Amygdala (tissue), 56 donors: Measurements from ENCODE around the gene PLCL1.

ENCODE experiments used
- DNase-seq, 56 donors: peaks; one replicate each; lab custom pipeline; 2025; lab: John Stamatoyannopoulos, UW

PLCL1 gene

GRCh38 chr2:197879812-197880408, 75.5 kb downstream of the PLCL1 start:
- no peak for DNase-seq

GRCh38 chr2:197883354-197884032, 79.1 kb downstream of the PLCL1 start:
- no peak for DNase-seq

DNA sequence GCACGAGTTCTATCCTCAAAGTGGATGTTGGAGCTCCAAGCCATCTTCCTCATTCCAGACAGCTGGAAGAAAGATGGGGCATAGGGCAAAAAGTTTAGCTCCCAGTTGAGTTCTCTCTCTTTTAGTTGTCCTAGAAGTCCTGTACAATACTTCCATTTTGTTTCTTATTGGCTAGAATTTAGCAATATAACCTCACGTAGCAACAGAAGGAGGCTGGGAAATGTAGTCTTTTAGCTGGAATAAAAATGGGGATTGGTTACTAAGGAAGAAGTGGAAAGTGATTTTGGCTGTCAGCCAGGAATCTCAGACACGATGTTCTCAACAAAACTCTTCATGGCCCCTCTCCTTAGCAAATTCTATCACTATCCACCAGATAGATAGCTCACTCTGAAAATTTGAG, 79.9 kb downstream of the PLCL1 start:
- DNase-seq, result no peak

DNA sequence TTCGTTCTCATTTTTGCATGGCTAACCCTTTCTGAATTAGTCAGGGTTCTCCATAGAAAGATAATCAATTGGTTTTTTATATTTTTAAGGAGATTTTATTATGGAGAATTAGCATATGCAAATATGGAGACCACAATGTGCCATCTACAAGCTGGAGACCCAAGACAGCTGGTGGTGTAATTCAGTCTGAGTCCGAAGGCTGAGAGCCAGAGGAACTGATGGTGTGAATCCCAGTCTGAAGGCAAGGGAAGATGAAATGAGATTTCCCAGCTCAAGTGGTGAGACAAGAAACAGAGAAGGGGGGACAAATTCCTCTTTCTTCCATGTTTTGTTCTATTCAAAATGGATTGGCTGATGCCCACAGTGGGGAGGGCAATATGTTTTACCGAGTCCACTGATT, 80.7 kb downstream of the PLCL1 start:
- no peak for DNase-seq

DNA sequence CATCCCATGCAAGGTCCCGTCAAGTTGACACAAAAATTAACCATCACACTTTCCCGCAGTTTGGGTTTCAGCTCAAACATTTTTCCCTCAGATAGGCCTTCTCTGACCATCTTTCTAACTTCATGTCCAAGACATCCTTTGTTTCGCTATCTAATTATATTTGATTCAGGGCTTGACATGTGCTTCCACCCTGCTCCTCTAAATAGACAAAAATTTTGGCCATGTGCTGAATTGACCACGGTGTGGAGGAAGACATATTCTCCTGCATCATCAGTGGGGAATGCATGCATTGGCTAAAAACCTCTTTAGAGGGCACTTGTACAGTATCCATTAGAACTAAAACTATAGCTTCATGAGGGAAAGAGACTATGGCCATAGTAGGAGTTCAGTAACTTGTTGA, 81.2 kb downstream of the PLCL1 start:
- no peak for DNase-seq

- no peak for DNase-seq
These were observed 83.9 kb downstream of the PLCL1 start for GRCh38 chr2:197888321-197888720.

- DNase-seq, result peak in 2 of 56 donors; percentile 5 to 14
These were observed 84.6 kb downstream of the PLCL1 start for GRCh38 chr2:197889041-197889440.

DNA sequence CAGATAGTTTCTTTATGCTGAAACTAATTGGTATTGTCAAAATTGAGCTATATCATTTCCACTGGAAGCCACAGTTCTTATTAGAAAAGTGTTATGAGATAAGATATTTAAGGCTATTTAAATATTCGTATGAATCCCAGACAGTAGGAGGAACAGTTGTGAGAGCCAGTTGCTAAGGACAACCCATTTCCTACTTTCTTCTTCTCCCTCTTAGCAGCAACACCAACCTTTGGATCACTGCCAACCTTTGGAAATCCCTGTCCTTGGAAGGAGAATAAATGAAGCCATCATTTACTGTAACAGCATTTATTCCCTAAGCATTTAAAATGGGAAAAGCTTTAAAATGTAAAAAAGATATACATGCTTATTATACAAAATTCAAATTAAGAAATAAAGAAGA, 85.8 kb downstream of the PLCL1 start:
- DNase-seq, result peak in 1 of 56 donors; percentile 6

DNA sequence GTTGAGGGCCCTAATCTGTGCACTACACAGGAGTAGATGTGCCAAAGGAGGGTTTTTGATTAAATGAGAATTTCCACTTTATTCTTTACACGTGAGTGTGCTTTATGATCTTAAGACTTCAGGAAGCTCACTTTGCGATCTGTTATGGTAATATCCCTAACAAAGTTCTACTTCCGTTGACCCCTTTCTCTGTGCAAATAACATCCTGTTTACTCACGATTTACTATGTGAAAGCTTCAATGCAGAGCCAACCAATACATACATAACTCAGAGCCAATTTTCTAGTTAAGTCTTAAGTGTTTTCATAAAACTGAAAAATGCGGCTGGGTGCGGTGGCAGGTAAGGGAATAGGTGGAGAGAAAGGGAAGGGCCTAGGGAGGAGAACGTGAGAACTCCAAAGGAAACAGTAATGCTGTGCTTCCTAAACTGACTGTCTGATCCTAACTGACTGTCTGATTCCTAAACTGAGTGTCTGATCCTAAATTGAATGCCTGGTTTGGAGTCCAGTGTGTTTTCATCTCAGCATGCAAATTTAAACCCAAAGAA, 87.6 kb downstream of the PLCL1 start:
- no peak for DNase-seq

DNA sequence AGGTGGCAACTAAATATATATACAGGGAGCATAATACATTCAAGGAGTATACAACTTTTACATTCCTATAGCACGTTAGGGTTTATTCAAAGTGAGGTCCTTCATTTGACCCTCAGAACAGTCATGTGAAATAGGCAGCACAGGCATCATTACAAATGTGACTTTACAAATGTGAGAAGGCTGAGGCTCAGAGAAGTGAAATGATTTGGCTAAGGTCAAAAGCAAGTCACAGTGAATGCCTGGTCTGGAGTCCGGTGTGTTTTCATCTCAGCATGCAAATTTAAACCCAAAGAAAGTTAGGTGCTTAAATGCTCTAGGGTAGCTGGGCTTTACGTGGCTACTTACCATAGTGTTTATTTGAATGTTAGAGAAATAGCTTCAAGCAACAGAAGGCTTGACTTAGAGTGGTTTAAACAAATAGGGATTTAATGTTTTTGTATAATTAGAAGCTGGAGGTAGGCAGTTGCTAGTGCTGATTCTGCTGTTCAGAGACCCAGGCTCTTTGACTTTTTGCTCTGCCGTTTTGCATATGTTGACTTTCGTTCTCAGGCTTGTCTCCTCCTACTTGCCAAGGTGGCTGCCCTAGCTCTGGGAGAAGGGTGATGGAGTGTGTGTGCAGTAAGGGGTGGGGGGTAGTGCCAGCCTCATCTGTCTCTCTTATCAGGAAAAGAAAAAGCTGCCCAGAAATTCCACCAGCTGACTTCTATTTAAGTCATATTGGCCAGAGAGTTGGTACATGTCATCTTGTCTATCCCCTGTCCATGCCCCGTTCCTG, 89.2 kb downstream of the PLCL1 start:
- no peak for DNase-seq

DNA sequence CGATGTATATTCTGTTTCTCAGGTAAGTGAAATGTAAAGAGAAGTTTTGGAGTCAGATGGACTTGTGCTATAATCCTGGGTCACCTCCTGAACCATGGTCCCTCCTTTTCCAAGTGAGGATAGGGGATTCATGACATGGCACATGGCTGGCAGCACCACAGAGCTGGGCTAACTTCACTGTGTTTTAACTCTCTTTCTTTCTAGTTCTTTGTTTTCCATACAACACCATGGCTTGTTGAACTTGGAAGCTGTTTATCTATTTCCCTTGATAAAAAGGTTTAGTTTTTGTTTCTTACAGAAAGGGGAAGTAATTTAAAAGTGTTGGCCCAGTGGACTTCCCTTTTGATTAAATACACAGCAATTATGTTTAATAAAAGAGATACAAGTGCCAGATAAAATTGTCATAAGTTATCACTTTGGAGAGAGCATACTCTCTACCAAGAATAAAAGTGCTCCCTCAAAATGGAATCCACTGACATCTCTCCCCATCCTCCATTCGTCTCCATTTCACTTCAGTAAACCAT, 90.4 kb downstream of the PLCL1 start:
- no peak for DNase-seq

GRCh38 chr2:197897960-197898678, 93.7 kb downstream of the PLCL1 start:
- DNase-seq, result no peak

DNA sequence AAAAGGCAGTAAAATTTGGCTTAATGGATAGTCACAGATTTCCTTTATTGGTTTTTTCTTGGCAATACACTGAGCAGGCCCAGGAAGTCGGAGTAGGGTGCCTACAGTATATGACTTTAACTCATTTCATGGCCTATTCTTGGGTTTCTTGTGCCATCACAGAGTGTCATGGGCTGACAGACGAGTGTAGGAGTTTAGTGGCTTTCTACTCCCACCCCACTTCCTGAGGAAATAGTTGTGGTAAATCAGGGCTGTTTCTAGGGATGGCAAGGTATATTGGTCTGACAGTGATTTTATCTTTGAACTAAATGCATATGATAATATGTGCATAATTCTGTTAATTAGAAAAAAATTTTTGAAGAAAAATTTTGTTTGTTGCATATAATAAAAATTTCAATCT, 100.1 kb downstream of the PLCL1 start:
- no peak for DNase-seq

- no peak for DNase-seq
These were observed 103.8 kb downstream of the PLCL1 start for GRCh38 chr2:197908156-197908555.

DNA sequence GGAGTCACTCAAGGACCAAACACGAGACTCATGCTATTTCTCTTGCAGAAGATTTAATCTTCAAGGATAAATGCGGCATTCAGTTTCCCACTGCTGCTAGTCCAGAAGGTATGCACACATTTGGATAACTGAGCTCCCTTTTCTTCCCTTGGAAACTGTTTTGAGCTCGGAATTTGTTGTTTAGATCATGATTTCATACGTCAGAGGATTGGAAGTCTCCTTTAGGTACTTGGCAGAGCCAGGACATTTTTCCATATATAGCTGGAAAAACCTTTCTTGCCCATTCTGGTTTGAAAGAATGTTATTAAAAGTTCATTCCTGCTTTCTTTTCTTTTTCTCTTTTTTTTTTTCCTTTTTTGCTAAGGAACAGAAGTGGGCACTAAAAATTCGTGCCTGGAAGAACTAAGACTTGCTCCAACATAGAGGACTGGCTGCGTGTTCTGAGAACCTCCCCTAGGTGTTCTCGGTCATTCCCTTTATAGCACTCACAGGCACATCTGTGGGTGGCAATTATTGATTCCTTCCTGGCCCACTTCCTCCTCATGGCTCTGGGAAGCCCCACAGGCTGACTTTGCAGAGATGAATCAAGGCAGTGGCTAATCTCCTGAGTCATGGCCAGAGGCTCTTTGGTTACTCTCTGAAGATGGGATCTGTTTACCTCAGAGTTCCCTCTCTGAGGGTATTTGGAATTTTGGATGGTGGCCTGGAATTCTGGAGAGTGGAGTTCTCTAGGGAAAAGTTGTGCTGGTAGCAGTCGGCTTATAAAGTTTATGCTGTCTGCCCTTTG, 104.8 kb downstream of the PLCL1 start:
- no peak for DNase-seq

DNA sequence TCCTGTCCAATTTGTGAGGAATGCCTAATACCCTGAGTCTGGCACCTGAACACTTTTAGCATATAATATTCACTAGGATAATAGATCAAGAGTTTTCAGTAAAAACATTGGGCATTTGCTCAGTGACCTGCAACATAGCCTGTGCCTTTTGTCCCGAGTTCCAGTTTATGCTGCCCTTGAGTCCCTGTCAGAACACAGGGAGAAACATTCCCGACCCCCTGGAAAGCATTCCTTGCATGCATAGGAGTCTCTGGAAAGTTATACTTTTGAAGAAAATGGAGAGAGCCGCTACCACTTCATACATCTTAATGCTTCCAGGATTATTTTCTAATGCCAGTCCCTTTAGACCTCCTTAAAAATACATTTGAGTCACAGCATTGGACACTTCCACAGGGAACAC, 107.3 kb downstream of the PLCL1 start:
- no peak for DNase-seq

- no peak for DNase-seq
These were observed 108.7 kb downstream of the PLCL1 start for GRCh38 chr2:197913084-197913483.

DNA sequence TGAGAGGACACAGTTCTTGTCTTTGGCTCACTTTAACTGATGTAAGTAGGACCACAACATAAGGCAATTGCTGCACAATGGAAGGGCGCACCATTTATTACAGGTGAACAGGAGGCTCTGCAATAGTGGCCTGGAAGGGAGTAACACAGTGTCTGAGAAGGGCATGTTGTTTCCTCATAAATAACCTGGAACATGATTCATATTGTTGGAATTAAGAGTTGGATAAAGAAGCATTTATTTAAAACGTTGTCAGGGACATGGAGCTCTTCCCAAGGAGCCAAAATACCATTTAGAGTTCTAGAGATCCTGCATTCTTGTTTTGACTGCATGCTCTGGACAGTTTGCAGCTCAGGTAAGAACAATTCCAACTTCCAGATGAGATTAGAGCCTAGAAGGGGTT, 110.4 kb downstream of the PLCL1 start:
- DNase-seq, result no peak

DNA sequence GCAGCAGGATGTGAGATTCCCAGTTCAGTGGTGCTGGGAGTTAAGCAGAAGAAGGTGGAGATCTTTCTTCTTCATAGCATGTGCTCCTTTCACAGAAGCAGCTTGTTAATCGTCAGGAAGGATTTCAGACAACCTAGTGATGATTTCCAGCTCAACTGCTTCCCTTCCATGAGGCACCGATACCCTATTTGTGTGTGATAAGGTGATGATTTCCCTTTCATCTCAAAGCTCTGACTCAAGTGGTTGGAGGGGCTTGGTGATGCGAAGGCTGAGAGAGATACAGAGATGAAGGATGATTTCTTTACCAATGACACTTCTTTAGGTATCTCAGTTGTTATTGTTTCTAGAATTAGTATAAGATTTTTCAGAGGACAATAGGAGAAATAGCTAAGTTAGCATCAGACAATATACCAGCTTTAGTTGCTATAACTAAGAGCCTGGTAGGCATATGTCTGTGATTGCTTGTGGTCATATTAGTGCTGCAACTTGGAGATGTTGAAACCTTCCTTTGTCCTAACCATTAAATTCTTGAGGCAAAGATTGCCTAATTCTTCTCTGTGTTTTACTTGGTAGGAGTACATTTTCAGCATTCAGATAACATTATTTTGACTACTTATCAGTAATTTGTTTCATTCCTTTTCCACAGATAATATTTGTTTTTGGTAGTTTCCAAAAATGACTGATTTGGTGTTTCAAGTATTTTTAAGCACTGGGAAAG, 111.3 kb downstream of the PLCL1 start:
- no peak for DNase-seq
